Esophagus muscularis mucosa (tissue), 4 donors: ENCODE results near the gene TROAP. TPM values are rescaled to one million over a fixed set of nuclear protein-coding genes. Genes with fewer than 3 reads are reported as not detected.

Experiments
- DNase-seq: peaks from one replicate; pipeline ENCODE4 v3.0.0-alpha.2; 2017; ENCODE audit errors: extremely low spot score
- H3K27ac ChIP-seq, 4 donors: fragments of 200-600 bp; sonication (generic); replicated peaks in 1 of 4; 1 replicate in 3 of 4; 2 replicates in 1 of 4; pipeline ENCODE4 v1.5.1; 2016 to 2019; ENCODE audit warnings: mild to moderate bottlenecking in 1 of 4
- H3K27me3 ChIP-seq, 4 donors: fragments of 200-600 bp; sonication (generic); one replicate each; pipeline versions ENCODE4 v1.5.1 to v1.6.0; 2016 to 2019
- H3K36me3 ChIP-seq, 4 donors: fragments of 200-600 bp; sonication (generic); one replicate each; pipeline ENCODE4 v1.5.1; 2016 to 2019
- H3K4me1 ChIP-seq, 4 donors: fragments of 200-600 bp; sonication (generic); one replicate each; pipeline ENCODE4 v1.5.1; 2016 to 2019
- H3K4me3 ChIP-seq, 4 donors: fragments of 200-600 bp; sonication (generic); 1 replicate in 2 of 4; 2 replicates in 2 of 4; pipeline ENCODE4 v1.5.1; 2016 to 2019; ENCODE audit warnings: mild to moderate bottlenecking in 4 of 4, moderate library complexity in 1 of 4
- H3K9me3 ChIP-seq, 4 donors: fragments of 200-600 bp; sonication (generic); 1 replicate in 3 of 4; 2 replicates in 1 of 4; pipeline ENCODE4 v1.5.1; 2016 to 2019
- EP300 ChIP-seq: sonication (generic); formaldehyde crosslinking; IDR thresholded peaks from one replicate; pipeline ENCODE4 v1.6.1; 2017; ENCODE audit warnings: antibody characterized with exemption
- POLR2A ChIP-seq: fragments of 450-650 bp; IDR thresholded peaks from one replicate; pipeline ENCODE4 v1.6.1; 2017; ENCODE audit warnings: antibody characterized with exemption, moderate library complexity, mild to moderate bottlenecking, low read depth
- POLR2AphosphoS5 ChIP-seq, 2 donors: sonication (generic); formaldehyde crosslinking; IDR thresholded peaks; one replicate each; pipeline ENCODE4 v1.6.1; 2017; ENCODE audit warnings: antibody characterized with exemption in 2 of 2
- WGBS: methylation state at CpG from one replicate; pipeline ENCODE4 v1.1.5; 2018; 5-methylcytosine and 5-hydroxymethylcytosine counted together
- intact Hi-C: fragments of 100-400 bp; cut with DNase I; formaldehyde crosslinking; loops from one replicate; pipeline ENCODE4 v1.15.1; 2023
- total RNA-seq, 4 donors: library from RNA; depleted of rRNA; stranded (reverse); fragments of >200 nt; gene quantifications; one replicate each; pipeline versions ENCODE4 v1.1.0 to v1.2.1, GENCODE V29; 2016
- TF ChIP-seq, protein P1 (sequence below), 3 experiments: fragments of 200-600 bp in 2 of 3; fragments of 450-650 bp in 1 of 3; sonication (generic) in 2 of 3; IDR thresholded peaks; one replicate each; pipeline ENCODE4 v1.5.1; 2017 to 2019; ENCODE audit warnings: antibody characterized with exemption in 3 of 3, mild to moderate bottlenecking in 2 of 3, moderate library complexity in 1 of 3

Gene TROAP
- total RNA-seq, 4 donors from 2014 or later: 0.26 to 0.80 TPM; not detected in 2

DNA sequence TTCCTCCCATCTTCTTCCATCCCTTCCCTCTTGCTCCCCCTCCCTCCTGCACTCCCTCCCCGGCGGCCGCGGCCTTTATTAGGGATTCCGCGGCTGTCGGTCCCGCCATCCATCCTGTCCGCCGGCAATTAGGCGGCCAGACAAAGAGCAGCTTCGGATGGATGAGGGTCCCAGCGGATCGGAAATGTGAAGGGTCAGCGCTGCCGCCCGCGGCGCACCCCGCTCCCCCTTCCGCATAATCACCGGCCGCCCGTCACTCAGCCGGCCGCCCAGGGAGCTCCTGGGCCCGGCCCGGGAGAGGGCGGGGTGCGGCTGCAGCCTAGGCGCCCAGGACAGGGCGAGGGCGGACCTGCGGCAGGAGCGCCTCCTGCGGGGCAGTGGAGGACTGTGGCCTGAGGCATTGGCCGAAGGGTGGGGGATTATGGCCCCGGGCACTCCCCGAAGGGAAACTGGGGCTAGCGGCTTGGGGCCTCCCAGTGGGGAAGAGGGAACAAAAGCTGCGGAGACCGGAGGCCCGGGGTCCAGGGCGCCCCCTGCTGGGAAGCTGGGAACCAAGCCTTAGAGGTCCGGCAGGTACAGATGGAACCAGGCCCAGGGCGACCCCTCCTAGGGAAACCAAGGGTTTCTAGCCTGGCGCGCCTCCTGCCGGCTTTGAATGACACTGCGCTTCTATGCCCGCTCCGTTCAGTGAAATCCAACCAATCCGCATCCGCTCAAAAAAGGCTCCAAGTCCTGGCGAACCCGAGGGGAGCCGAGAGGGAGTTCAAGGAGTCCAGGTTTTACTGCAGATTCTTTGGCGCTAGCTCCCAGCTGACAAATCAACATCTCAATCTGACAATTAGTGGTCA, 19.2 kb downstream of the TROAP start:
- WGBS: under 1% methylated on average over 40 of the region's 58 CpGs
- Histone ChIP-seq H3K36me3 (no peaks in the 10 kb centered on the region), H3K4me3 (peak overlapping the region; percentile 53 to 62 (median 54)), H3K27ac (no peak overlapping the region), H3K4me1 (peaks cover 46 to 59% (median 55%) of the 10 kb centered on the region in 4 donors), H3K27me3 (peaks cover 14 to 89% (median 41%) of the 10 kb centered on the region in 4 donors), H3K9me3 (no peaks in the 10 kb centered on the region)
- intact Hi-C loops: loop anchor here (5.0 kb wide), 1 partner anchor 55 kb away; no protein-coding TSS in a partner anchor
- DNase-seq: peak; percentile 91
- no peak for TF ChIP-seq EP300
- TF ChIP-seq, protein P1, sequence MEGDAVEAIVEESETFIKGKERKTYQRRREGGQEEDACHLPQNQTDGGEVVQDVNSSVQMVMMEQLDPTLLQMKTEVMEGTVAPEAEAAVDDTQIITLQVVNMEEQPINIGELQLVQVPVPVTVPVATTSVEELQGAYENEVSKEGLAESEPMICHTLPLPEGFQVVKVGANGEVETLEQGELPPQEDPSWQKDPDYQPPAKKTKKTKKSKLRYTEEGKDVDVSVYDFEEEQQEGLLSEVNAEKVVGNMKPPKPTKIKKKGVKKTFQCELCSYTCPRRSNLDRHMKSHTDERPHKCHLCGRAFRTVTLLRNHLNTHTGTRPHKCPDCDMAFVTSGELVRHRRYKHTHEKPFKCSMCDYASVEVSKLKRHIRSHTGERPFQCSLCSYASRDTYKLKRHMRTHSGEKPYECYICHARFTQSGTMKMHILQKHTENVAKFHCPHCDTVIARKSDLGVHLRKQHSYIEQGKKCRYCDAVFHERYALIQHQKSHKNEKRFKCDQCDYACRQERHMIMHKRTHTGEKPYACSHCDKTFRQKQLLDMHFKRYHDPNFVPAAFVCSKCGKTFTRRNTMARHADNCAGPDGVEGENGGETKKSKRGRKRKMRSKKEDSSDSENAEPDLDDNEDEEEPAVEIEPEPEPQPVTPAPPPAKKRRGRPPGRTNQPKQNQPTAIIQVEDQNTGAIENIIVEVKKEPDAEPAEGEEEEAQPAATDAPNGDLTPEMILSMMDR (IDR thresholded peaks at IDR 0.05): peak; percentile 75 to 84 (median 79)
- TF ChIP-seq POLR2AphosphoS5 (IDR thresholded peaks at IDR 0.05): no peak
- no peak for TF ChIP-seq POLR2A

DNA sequence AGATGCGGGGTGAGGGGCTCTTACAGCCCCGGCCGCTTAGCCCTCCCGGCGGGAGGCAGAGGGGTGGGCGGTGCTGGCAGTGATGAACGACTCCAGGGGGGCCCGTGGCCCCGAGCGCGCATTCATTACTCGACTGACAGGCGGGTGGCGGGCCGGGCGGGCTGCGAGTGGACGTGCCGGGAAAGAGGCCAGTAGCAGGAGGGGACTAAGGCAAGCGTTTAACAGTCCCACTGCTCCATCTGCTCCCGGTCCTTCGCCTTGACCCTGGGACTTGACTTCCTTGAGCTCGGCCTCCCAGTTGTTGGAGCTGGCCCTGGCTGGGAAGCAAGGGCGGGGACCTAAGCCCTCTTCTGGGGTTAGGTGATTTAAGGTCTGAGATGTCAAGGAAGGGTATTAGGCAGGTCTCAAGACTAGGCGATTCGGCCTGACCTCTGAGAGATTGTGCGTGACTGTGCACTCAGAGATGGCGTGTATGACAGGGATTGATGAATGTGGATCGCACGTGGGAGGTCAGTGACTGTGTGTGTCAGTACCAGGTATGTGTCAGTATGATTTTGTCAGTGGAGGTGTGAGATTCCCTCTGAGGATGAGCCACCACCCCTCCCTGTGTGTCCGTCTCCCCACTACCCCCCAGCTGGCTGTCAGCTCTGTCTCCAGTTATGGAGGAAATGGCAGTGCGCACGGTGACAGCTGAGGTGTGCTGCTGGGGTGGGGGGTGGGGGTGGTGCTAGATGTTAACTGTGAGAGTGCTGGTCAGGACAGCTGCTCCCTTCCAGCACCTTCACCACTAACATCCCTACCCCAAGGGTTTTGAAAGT, 20.1 kb downstream of the TROAP start:
- H3K4me1 ChIP-seq: peaks cover 55 to 62% (median 59%) of the 10 kb centered on the region in 4 donors
- no peaks in the 10 kb centered on the region for H3K9me3 ChIP-seq
- peaks cover 18 to 89% (median 48%) of the 10 kb centered on the region in 4 donors for H3K27me3 ChIP-seq
- TF ChIP-seq EP300 (no peak), POLR2AphosphoS5 (IDR thresholded peaks at IDR 0.05) (no peak), POLR2A (no peak)
- TF ChIP-seq, protein P1 (IDR thresholded peaks at IDR 0.05): no peak
- peak overlapping the region; percentile 53 to 62 (median 54) for H3K4me3 ChIP-seq
- no peak overlapping the region for H3K27ac ChIP-seq
- intact Hi-C loops: loop anchor here (5.0 kb wide), 1 partner anchor 56 kb away; no protein-coding TSS in a partner anchor
- no peaks in the 10 kb centered on the region for H3K36me3 ChIP-seq
- no peak for DNase-seq
- 9% methylated on average over 19 of the region's 33 CpGs for WGBS

DNA sequence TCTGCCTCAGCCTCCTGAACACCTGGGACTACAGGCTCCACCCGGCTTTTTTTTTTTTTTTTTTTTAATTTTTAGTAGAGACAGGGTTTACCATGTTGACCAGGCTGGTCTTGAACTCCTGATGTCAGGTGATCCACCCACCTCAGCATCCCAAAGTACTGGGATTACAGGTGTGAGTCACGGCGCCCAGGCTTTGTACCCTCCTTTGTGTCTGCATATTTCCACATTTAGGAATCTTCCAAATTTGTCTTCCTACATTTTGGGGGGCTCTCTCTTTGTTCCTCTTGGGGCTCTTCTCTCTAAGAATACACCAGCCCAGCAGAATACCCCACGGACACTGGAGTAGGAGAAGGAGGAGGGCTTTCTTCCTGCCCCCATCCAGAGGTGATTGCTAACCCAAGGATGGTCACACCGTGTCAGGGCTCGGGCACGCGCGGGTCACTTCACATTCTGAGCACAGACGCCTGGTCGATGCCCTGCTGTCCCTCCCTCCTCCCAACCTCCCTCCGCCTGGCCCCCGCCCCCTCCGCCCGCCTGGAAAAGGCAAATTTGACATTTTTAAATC, 21.5 kb downstream of the TROAP start:
- H3K36me3 ChIP-seq: no peaks in the 10 kb centered on the region
- peak overlapping the region; percentile 44 to 60 (median 50) for H3K4me3 ChIP-seq
- H3K27ac ChIP-seq: no peak overlapping the region
- H3K27me3 ChIP-seq: peaks cover 18 to 89% (median 62%) of the 10 kb centered on the region in 4 donors
- H3K9me3 ChIP-seq: no peaks in the 10 kb centered on the region
- no peak for DNase-seq
- TF ChIP-seq, protein P1 (IDR thresholded peaks at IDR 0.05): no peak
- TF ChIP-seq POLR2AphosphoS5 (IDR thresholded peaks at IDR 0.05) (no peak), EP300 (no peak), POLR2A (no peak)
- H3K4me1 ChIP-seq: peaks cover 58 to 65% (median 63%) of the 10 kb centered on the region in 4 donors
- intact Hi-C loops: loop anchor here (5.0 kb wide), 1 partner anchor 57 kb away; no protein-coding TSS in a partner anchor
- WGBS: 36% methylated on average over 10 of the region's 15 CpGs

DNA sequence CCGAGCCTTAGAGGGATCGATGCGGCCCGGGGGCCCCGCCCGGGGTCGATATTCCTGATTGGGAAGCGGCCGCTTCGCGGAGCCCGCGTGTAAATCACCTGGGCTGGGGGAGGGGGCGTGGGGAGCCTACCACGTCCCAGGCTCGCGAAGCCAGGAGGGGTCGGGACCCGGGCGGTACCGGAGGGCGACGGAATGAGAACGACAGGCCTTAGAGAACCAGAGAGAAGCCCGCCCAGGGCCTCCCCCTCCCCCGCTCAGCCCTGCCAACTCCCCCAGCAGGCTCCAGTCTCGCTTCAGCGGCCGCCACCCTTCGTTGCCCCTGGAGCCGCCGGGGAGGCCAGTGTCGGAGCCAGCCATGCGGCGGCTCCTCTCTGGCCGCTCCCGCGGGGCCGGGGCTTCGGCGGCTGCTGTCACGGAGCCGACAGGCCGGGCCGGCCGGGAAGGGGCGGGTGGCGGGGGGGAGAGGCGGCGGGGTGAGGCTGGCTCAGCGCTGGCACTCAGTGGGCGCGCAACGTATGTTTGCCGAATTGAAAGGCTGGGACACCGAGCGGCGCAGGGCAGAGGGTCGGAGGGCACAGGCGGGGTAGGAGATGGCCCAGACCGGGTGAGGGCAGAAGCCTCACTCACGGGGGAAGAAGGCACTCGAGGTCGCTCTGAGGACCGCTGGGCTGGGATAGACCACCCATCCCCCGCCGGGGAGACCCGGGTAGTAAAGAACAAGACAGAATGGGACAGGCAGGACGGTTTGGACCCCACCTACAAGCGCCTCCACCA, 22.2 kb downstream of the TROAP start:
- Histone ChIP-seq H3K36me3 (no peaks in the 10 kb centered on the region), H3K4me1 (peaks cover 58 to 65% (median 63%) of the 10 kb centered on the region in 4 donors), H3K27ac (no peak overlapping the region), H3K27me3 (peaks cover 18 to 92% (median 66%) of the 10 kb centered on the region in 4 donors), H3K4me3 (peak overlapping the region; percentile 44 to 60 (median 50)), H3K9me3 (no peaks in the 10 kb centered on the region)
- WGBS: 1% methylated on average over 22 of the region's 70 CpGs
- TF ChIP-seq POLR2AphosphoS5 (IDR thresholded peaks at IDR 0.05) (no peak), POLR2A (no peak), EP300 (no peak)
- TF ChIP-seq, protein P1 (IDR thresholded peaks at IDR 0.05): no peak
- DNase-seq: no peak
- intact Hi-C loops: no loop called here
